Measurements from ENCODE around the gene PEDS1. TPM values are rescaled to one million over a fixed set of nuclear protein-coding genes. Genes with fewer than 3 reads are reported as not detected.
A peak's percentile ranks its signal among the peaks of the same experiment; 100 is the strongest.

PEDS1 gene
- total RNA-seq, 2 donors from 2014 or later, result 26.1 to 30.7 TPM

DNA sequence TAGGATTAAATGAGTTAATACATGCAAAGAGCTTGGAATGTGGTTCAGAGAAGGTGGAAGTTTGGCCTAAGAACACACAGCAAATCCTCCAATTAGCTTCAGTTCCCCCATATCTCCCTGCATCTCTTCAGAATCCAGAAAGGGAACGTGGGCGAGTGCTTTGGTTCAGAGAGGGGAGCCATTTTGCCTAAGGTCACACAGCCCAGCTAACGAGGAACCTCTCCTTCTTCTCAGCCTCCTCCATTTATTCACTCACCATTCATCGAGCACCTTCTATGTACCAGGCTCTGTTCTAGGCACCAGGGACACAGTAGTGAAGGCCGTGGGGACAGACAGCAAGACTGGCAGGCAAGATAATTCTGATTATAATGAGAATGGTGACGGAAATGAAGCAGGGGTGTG is 34.8 kb upstream of the PEDS1 start:
- H3K27ac ChIP-seq, result peak overlapping the region in 1 of 2 donors; percentile 41
- no peaks in the 10 kb centered on the region for H3K27me3 ChIP-seq
- DNase-seq (ENCODE audit: low spot score), result no peak
- H3K4me1 ChIP-seq, result peaks cover 0 to 18% of the 10 kb centered on the region in 2 donors
- H3K4me3 ChIP-seq, result no peak overlapping the region
- H3K9me3 ChIP-seq, result no peaks in the 10 kb centered on the region
- H3K36me3 ChIP-seq, result peaks cover 12% of the 10 kb centered on the region
- TF ChIP-seq, protein P1, sequence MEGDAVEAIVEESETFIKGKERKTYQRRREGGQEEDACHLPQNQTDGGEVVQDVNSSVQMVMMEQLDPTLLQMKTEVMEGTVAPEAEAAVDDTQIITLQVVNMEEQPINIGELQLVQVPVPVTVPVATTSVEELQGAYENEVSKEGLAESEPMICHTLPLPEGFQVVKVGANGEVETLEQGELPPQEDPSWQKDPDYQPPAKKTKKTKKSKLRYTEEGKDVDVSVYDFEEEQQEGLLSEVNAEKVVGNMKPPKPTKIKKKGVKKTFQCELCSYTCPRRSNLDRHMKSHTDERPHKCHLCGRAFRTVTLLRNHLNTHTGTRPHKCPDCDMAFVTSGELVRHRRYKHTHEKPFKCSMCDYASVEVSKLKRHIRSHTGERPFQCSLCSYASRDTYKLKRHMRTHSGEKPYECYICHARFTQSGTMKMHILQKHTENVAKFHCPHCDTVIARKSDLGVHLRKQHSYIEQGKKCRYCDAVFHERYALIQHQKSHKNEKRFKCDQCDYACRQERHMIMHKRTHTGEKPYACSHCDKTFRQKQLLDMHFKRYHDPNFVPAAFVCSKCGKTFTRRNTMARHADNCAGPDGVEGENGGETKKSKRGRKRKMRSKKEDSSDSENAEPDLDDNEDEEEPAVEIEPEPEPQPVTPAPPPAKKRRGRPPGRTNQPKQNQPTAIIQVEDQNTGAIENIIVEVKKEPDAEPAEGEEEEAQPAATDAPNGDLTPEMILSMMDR (IDR thresholded peaks at IDR 0.05), result no peak

DNA sequence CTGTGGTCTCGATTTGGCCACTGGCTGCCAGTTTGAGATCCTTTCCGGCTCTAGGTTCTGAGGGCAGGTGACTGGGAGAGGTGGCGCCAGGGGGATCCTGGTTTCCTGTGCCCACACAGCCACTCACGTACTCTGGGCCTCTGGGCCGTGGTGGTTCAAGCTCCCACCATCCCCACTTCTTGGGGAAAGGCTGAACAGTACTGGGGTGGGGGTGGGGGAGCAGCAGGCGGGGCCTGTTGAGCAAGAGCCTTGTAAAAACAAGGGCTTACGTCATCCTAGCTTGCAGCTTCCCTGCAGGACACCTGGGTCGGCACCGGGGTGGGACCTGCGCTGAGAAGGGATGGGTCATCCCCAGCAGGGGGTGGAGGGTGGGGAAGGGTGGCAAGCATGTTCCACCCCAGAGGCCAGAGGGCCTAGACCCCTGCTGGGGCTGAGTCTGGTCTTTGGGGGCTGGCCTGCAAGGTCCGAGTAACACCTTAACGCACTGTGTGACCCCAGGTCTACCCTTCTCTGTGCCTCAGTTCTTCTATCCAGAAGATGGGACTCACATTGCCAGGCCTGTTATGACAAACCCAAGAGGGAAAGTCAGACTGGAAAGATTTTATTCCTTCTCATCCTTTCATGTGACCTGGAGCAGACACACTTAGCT is 34.0 kb upstream of the PEDS1 start:
- Histone ChIP-seq H3K27me3 (no peaks in the 10 kb centered on the region), H3K36me3 (peaks cover 5% of the 10 kb centered on the region), H3K4me3 (no peak overlapping the region), H3K27ac (peak overlapping the region in 1 of 2 donors; percentile 41), H3K4me1 (peaks cover 0 to 16% of the 10 kb centered on the region in 2 donors), H3K9me3 (no peaks in the 10 kb centered on the region)
- TF ChIP-seq, protein P1 (IDR thresholded peaks at IDR 0.05), result no peak
- peak; percentile 68 for DNase-seq (ENCODE audit: low spot score)

DNA sequence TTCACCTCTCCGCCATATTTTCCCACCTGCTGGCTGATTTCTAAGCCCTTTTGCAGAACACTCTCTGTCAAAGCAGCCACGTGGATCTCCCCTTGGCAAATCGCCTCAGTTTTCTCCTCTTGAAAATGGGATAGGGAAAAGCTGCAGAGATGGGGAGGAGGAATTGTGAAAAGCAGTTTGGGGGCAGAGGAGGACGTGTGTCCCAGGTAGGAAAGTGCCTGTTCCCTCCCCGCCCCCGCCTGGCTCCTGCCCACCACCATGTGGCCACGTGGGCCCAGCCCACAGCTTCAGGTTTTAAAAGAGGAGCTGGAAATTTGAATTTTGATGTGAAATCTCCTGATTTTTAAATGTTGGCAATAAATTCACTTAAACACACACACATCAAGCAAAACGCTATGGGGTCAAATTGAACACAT is 33.5 kb upstream of the PEDS1 start:
- DNase-seq (ENCODE audit: low spot score), result no peak
- Histone ChIP-seq H3K4me3 (no peak overlapping the region), H3K9me3 (no peaks in the 10 kb centered on the region), H3K27ac (peak overlapping the region in 1 of 2 donors; percentile 41), H3K4me1 (peaks cover 0 to 16% of the 10 kb centered on the region in 2 donors), H3K27me3 (no peaks in the 10 kb centered on the region), H3K36me3 (no peaks in the 10 kb centered on the region)
- TF ChIP-seq, protein P1 (IDR thresholded peaks at IDR 0.05), result no peak

DNA sequence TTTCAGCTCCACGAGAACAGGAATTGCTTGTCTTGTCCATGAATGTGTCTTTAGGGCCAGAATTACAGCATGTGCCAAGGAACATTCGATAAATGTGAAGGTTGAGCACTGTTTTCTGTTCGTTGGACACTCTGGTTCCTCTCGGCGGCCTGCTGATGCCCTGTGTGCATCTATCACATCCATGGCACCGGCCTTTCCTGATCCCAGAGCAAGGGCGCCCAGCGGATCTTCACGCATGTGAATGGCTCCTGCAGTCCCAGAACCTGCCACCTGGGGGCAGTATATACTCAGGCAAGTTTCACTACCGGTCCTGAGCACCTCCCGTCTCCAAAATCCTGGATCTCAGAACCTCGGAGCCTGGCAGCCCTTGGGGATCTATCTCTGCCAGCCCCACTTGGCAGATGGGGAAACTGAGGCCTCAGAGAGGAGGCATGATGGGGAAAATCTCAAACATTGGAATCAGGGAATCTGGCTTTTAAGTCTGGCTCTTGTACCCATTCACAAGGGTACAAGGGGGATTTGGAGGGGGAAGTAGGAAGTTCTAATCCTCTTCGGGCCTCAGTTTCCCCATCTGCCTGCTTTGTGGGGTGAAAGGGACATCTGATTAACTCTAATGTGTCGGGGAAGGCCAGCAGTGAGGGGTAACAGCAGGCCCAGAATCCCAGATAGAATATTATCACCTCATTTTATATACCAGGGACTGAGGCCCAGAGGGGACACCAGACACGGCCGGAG is 32.8 kb upstream of the PEDS1 start:
- peak; percentile 98 for DNase-seq (ENCODE audit: low spot score)
- Histone ChIP-seq H3K4me3 (no peak overlapping the region), H3K27ac (no peak overlapping the region), H3K36me3 (no peaks in the 10 kb centered on the region), H3K4me1 (peaks cover 0 to 16% of the 10 kb centered on the region in 2 donors), H3K9me3 (no peaks in the 10 kb centered on the region), H3K27me3 (no peaks in the 10 kb centered on the region)
- TF ChIP-seq, protein P1 (IDR thresholded peaks at IDR 0.05), result peak; percentile 98 to 99

DNA sequence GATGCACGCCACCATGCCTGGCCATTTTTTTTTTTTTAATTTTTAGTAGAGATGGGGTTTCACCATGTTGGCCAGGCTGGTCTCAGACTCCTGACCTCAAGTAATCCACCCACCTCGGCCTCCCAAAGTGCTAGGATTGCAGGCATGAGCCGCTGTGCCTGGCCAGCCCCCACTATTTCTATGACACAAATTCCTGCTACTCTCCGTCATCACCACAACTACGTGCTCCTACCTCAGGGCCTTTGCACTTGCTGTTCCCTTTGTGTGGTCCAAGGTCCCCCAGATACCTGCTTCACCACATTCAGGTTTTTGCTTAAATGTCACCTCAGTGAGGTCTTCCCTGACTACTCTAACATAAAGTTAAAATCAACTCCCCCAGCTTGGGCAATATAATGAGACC is 31.9 kb upstream of the PEDS1 start:
- Histone ChIP-seq H3K36me3 (no peaks in the 10 kb centered on the region), H3K27ac (no peak overlapping the region), H3K4me1 (peaks cover 0 to 16% of the 10 kb centered on the region in 2 donors), H3K9me3 (no peaks in the 10 kb centered on the region), H3K27me3 (no peaks in the 10 kb centered on the region), H3K4me3 (no peak overlapping the region)
- DNase-seq (ENCODE audit: low spot score), result no peak
- TF ChIP-seq, protein P1 (IDR thresholded peaks at IDR 0.05), result no peak
